SK-N-SH (cell line): Measurements from ENCODE around the gene UBE2G1. TPM values are rescaled to one million over a fixed set of nuclear protein-coding genes. Genes with fewer than 3 reads are reported as not detected.

Experiments
- CTCF ChIA-PET: fragments of 300-600, 350-600 bp; formaldehyde crosslinking; extraction: SDS; loops from one replicate; lab custom pipeline; 2021; lab: Yijun Ruan, JAX
- POLR2A ChIA-PET: fragments of 350-600 bp; sonication (Branson Sonifier 250); formaldehyde crosslinking; extraction: SDS; loops from one replicate; lab custom pipeline; 2020; ENCODE audit warnings: antibody characterized with exemption, inconsistent platforms; lab: Yijun Ruan, JAX
- DNase-seq: peaks from one replicate; pipeline ENCODE4 v3.0.0; 2012
- H2AFZ ChIP-seq: fragments of 200-600 bp; sonication (generic); 2 replicates; pipeline ENCODE4 v1.8.1; 2016; ENCODE audit warnings: antibody characterized with exemption, mild to moderate bottlenecking, low read depth
- H3F3A ChIP-seq: fragments of 200-600 bp; sonication (generic); replicated peaks from 2 replicates; pipeline ENCODE3; 2016; ENCODE audit warnings: antibody characterized with exemption, mild to moderate bottlenecking; ENCODE audit not compliant: insufficient read depth
- H3K27ac ChIP-seq, 2 experiments: fragments of 200-500 bp in 1 of 2; fragments of 200-600 bp in 1 of 2; sonication (Bioruptor generic) in 1 of 2; sonication (generic), shearing (Covaris generic) in 1 of 2; 2 replicates each; pipeline versions ENCODE4 v1.5.1 to v1.6.1; 2014 to 2016; ENCODE audit warnings: low read depth in 2 of 2, inconsistent platforms in 1 of 2, low read length in 1 of 2, mild to moderate bottlenecking in 1 of 2, mixed read lengths in 1 of 2
- H3K27me3 ChIP-seq: fragments of 200-600 bp; sonication (generic), shearing (Covaris generic); 2 replicates; pipeline ENCODE4 v1.6.1; 2016; ENCODE audit warnings: mixed run types; ENCODE audit not compliant: insufficient read depth
- H3K36me3 ChIP-seq, 2 experiments: fragments of 200-500 bp in 1 of 2; fragments of 200-600 bp in 1 of 2; sonication (Bioruptor generic) in 1 of 2; sonication (generic) in 1 of 2; replicated peaks in 1 of 2; 2 replicates each; pipeline versions ENCODE3 to v1.5.1; 2014 to 2016; ENCODE audit warnings: low read length in 1 of 2, mild to moderate bottlenecking in 1 of 2; ENCODE audit not compliant: insufficient read depth in 2 of 2, control insufficient read depth in 1 of 2
- H3K4me1 ChIP-seq, 2 experiments: fragments of 200-500 bp in 1 of 2; fragments of 200-600 bp in 1 of 2; sonication (Bioruptor generic) in 1 of 2; sonication (generic), shearing (Covaris generic) in 1 of 2; 2 replicates each; pipeline versions ENCODE4 v1.5.1 to v1.6.1; 2014 to 2016; ENCODE audit warnings: low read depth in 1 of 2, low read length in 1 of 2, mixed run types in 1 of 2; ENCODE audit not compliant: insufficient read depth in 2 of 2, control insufficient read depth in 1 of 2
- H3K4me2 ChIP-seq: fragments of 200-600 bp; sonication (generic), shearing (Covaris generic); 2 replicates; pipeline ENCODE4 v1.6.1; 2017; ENCODE audit warnings: mixed run types
- H3K4me3 ChIP-seq, 2 experiments: fragments of 200-500 bp in 1 of 2; fragments of 200-600 bp in 1 of 2; sonication (Bioruptor generic) in 1 of 2; sonication (generic), shearing (Covaris generic) in 1 of 2; 2 replicates each; pipeline versions ENCODE4 v1.5.1 to v1.8.1; 2014 to 2016; ENCODE audit warnings: low read depth in 2 of 2, inconsistent platforms in 1 of 2, low read length in 1 of 2, mild to moderate bottlenecking in 1 of 2, mixed read lengths in 1 of 2, moderate library complexity in 1 of 2
- H3K79me2 ChIP-seq: fragments of 200-600 bp; sonication (generic); 2 replicates; pipeline ENCODE4 v1.8.1; 2017; ENCODE audit warnings: mild to moderate bottlenecking; ENCODE audit not compliant: insufficient read depth
- H3K9ac ChIP-seq: fragments of 200-600 bp; sonication (generic); 2 replicates; pipeline ENCODE4 v1.6.1; 2017; ENCODE audit warnings: mixed run types
- H3K9me2 ChIP-seq: fragments of 200-600 bp; sonication (generic); 2 replicates; pipeline ENCODE4 v1.6.1; 2017; ENCODE audit warnings: mixed run types
- H3K9me3 ChIP-seq: fragments of 200-600 bp; sonication (generic); 2 replicates; pipeline ENCODE4 v1.6.1; 2017; ENCODE audit warnings: mixed run types, mild to moderate bottlenecking, moderate library complexity
- H4K20me1 ChIP-seq: fragments of 200-600 bp; sonication (generic); 2 replicates; pipeline ENCODE4 v1.6.1; 2017; ENCODE audit warnings: mild to moderate bottlenecking, mixed run types; ENCODE audit not compliant: insufficient read depth
- GATA2 ChIP-seq: sonication (generic); formaldehyde crosslinking; IDR thresholded peaks from 2 replicates; pipeline ENCODE4 v1.5.0; 2020; ENCODE audit warnings: mild to moderate bottlenecking, missing genetic modification reagents
- MEF2A ChIP-seq: IDR thresholded peaks from 2 replicates; pipeline ENCODE4 v1.4.0; 2012; ENCODE audit warnings: low read depth, borderline replicate concordance
- TAF1 ChIP-seq: IDR thresholded peaks from 2 replicates; pipeline ENCODE4 v1.6.1; 2012; ENCODE audit warnings: low read depth, mild to moderate bottlenecking, low read length, moderate library complexity, borderline replicate concordance
- WGBS: methylation state at CpG from one replicate; pipeline ENCODE4 v1.1.6; 2017; ENCODE audit warnings: low lambda C conversion rate; 5-methylcytosine and 5-hydroxymethylcytosine counted together
- polyA plus RNA-seq, 3 experiments: library from polyadenylated mRNA; depleted of rRNA; stranded (reverse); fragments of >200 nt; gene quantifications; 2 replicates each; pipeline ENCODE4 v1.2.3, GENCODE V29; 2012
- TF ChIP-seq, protein P1 (sequence below): fragments of 200-600 bp; sonication (generic); IDR thresholded peaks from 2 replicates; pipeline ENCODE4 v1.6.1; 2017; ENCODE audit warnings: antibody characterized with exemption, mild to moderate bottlenecking, moderate library complexity
- TF ChIP-seq, protein P2 (sequence below): fragments of 150-350 bp; IDR thresholded peaks from 2 replicates; pipeline ENCODE4 v1.6.1; 2016; ENCODE audit warnings: mild to moderate bottlenecking, low read depth, low read length
- TF ChIP-seq, protein P3 (sequence below): IDR thresholded peaks from 2 replicates; pipeline ENCODE4 v1.6.1; 2012; ENCODE audit warnings: mild to moderate bottlenecking, low read depth, low read length, moderate library complexity

The UBE2G1 gene
- polyA plus RNA-seq, 1 of the 3 experiments (the other 2 are of a cell fraction), result 23.2 TPM

DNA sequence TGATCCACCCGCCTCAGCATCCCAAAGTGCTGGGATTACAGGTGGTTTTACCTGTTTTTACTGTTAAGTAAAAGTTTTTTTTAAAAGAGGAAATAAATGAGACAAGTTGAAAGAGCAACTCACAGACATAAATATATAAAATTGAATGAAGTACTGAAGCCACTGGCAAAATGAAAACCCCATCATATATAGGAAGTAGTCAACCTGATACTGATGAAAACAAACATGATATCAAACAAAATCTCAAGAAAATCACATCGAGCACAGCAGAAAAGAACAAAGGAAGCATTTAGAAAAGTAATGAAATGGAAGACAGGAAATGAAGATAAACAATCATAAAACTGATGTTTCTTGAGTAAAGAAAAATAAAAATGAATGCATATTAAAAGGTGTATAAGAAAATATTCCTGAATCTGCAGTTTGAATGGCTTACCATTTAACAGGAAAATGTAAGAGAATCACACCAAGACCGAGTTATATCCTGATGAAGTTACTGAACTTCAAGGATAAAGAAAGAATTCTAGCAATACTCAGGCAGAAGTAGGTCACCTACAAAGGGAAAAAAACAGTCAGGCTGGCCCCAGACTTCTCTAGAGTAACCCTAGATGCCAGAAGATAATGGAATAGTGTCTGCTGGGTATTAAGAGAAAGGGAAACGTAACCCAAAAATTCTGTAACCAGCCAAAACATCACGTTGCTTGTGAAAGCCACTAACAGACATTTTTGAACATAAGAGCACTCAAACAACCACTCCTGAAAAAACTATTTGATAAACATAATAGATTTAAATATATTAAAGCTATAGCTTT, 31.5 kb downstream of the UBE2G1 start:
- CTCF ChIA-PET, result interaction anchor here (1.4 kb wide), 1 partner anchor 13 kb away, joined by 3 read pairs; no protein-coding TSS in a partner anchor

More for the DNA sequence above, 31.5 kb downstream of the UBE2G1 start:
- Histone ChIP-seq H3K27ac (no peak overlapping the region), H3K9me3 (no peaks in the 10 kb centered on the region), H4K20me1 (peaks cover 97% of the 10 kb centered on the region), H3K36me3 (no peaks in the 10 kb centered on the region), H3K4me2 (no peak overlapping the region), H3K9me2 (no peaks in the 10 kb centered on the region), H3K79me2 (peaks cover 100% of the 10 kb centered on the region), H3K9ac (no peak overlapping the region), H2AFZ (no peak overlapping the region), H3K4me3 (no peak overlapping the region), H3F3A (peaks cover 18% of the 10 kb centered on the region), H3K27me3 (no peaks in the 10 kb centered on the region), H3K4me1 (peaks cover 8 to 27% of the 10 kb centered on the region in 2 experiments; a peak in 3 of 4 replicates)
- POLR2A ChIA-PET, result no interaction called here
- TF ChIP-seq, protein P1, sequence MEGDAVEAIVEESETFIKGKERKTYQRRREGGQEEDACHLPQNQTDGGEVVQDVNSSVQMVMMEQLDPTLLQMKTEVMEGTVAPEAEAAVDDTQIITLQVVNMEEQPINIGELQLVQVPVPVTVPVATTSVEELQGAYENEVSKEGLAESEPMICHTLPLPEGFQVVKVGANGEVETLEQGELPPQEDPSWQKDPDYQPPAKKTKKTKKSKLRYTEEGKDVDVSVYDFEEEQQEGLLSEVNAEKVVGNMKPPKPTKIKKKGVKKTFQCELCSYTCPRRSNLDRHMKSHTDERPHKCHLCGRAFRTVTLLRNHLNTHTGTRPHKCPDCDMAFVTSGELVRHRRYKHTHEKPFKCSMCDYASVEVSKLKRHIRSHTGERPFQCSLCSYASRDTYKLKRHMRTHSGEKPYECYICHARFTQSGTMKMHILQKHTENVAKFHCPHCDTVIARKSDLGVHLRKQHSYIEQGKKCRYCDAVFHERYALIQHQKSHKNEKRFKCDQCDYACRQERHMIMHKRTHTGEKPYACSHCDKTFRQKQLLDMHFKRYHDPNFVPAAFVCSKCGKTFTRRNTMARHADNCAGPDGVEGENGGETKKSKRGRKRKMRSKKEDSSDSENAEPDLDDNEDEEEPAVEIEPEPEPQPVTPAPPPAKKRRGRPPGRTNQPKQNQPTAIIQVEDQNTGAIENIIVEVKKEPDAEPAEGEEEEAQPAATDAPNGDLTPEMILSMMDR, result no peak
- TF ChIP-seq MEF2A (no peak), GATA2 (CRISPR knock-in tag) (no peak), TAF1 (no peak)
- TF ChIP-seq, protein P2, sequence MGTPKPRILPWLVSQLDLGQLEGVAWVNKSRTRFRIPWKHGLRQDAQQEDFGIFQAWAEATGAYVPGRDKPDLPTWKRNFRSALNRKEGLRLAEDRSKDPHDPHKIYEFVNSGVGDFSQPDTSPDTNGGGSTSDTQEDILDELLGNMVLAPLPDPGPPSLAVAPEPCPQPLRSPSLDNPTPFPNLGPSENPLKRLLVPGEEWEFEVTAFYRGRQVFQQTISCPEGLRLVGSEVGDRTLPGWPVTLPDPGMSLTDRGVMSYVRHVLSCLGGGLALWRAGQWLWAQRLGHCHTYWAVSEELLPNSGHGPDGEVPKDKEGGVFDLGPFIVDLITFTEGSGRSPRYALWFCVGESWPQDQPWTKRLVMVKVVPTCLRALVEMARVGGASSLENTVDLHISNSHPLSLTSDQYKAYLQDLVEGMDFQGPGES, result no peak
- TF ChIP-seq, protein P3, sequence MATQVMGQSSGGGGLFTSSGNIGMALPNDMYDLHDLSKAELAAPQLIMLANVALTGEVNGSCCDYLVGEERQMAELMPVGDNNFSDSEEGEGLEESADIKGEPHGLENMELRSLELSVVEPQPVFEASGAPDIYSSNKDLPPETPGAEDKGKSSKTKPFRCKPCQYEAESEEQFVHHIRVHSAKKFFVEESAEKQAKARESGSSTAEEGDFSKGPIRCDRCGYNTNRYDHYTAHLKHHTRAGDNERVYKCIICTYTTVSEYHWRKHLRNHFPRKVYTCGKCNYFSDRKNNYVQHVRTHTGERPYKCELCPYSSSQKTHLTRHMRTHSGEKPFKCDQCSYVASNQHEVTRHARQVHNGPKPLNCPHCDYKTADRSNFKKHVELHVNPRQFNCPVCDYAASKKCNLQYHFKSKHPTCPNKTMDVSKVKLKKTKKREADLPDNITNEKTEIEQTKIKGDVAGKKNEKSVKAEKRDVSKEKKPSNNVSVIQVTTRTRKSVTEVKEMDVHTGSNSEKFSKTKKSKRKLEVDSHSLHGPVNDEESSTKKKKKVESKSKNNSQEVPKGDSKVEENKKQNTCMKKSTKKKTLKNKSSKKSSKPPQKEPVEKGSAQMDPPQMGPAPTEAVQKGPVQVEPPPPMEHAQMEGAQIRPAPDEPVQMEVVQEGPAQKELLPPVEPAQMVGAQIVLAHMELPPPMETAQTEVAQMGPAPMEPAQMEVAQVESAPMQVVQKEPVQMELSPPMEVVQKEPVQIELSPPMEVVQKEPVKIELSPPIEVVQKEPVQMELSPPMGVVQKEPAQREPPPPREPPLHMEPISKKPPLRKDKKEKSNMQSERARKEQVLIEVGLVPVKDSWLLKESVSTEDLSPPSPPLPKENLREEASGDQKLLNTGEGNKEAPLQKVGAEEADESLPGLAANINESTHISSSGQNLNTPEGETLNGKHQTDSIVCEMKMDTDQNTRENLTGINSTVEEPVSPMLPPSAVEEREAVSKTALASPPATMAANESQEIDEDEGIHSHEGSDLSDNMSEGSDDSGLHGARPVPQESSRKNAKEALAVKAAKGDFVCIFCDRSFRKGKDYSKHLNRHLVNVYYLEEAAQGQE, result no peak
- DNase-seq, result no peak
- WGBS, result 87% methylated on average over 5 of the region's 5 CpGs
